Activated T-helper 2 cell treated with anti-CD3 and anti-CD28 coated beads, Interferon-gamma antibody, Interleukin-2, Interleukin-4, amounts not matched to agents 10 μg/mL and 5 μg/mL and 100 μg/mL, durations not matched to agents 14 hours and 24 hours and 36 hours (primary cell): ENCODE data around the gene DLEC1. TPM values are rescaled to one million over a fixed set of nuclear protein-coding genes. Genes with fewer than 3 reads are reported as not detected.

Experiments
- DNase-seq: peaks from one replicate; pipeline ENCODE4 v3.0.0; 2021; ENCODE audit warnings: low spot score
- H3K27ac Mint-ChIP-seq: one replicate; pipeline ENCODE4 v1.8.0; 2021; ENCODE audit warnings: mixed read lengths
- H3K27me3 Mint-ChIP-seq: one replicate; pipeline ENCODE4 v1.8.0; 2021; ENCODE audit warnings: low read depth, mixed read lengths
- H3K36me3 Mint-ChIP-seq: one replicate; pipeline ENCODE4 v1.8.0; 2021; ENCODE audit warnings: low read depth, mixed read lengths
- H3K4me1 Mint-ChIP-seq: one replicate; pipeline ENCODE4 v1.8.0; 2021; ENCODE audit warnings: low read depth, mixed read lengths
- H3K4me3 Mint-ChIP-seq: one replicate; pipeline ENCODE4 v1.8.0; 2021; ENCODE audit warnings: low read depth, mild to moderate bottlenecking, moderate library complexity, mixed read lengths
- H3K9me3 Mint-ChIP-seq: one replicate; pipeline ENCODE4 v1.8.0; 2021; ENCODE audit warnings: mixed read lengths
- intact Hi-C: fragments of 100-400 bp; cut with micrococcal nuclease; formaldehyde crosslinking; loops from one replicate; pipeline ENCODE4 v1.15.1; 2023
- total RNA-seq: library from RNA; stranded (reverse); gene quantifications from 2 replicates; pipeline ENCODE4 v1.2.3, GENCODE V29; 2022

Gene DLEC1
- total RNA-seq, 1 donor from 2014 or later: 0.16 TPM

DNA sequence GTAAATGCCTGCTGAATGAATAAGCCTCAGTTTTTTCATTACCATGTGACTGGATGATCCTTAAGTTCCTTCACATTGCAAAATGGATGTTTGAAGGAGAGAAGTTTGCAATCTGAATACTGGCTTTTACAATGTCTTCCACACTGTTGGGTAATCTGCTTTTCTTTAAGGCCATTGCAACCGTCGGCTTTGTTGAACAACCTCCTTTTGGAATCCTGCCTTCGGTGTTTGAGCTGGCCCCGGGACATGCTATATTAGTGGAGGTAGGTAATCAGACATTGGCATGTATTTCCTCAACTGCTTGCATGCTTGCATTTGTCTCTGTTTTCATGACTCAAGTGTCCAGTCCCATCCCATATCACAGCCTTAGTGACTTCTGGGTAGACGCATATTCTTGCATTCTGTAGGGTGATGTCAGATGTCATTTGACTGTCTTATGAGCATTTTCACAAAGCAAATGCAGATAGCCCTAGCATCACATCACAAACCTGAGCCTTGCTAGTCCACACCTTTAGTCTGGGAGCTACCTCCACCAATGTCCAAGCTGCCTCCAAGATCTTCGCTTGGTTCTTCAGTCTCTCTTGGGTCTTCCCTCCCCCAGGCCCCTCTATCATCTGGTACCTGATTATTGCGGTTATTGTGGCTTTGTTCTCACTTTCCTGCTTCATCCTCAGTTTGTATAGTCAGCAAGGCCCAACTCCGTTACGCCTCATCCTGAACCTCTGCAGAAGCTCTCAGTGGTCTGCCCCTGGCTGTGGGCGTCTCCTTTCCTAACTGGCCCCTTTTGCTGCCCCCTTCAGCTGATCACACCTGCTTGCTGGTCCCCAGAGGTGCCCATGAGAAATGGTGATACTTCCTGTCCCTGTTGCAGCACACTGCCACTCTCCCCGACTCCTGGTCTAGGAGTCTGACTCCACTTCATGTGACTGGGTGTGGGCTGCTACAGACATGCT lies 49.4 kb downstream of the DLEC1 start:
- DNase-seq: no peak
- intact Hi-C loops: no loop called here
- H3K27me3 Mint-ChIP-seq: peaks cover 13% of the 10 kb centered on the region
- no peaks in the 10 kb centered on the region for H3K36me3 Mint-ChIP-seq
- H3K4me3 Mint-ChIP-seq: no peak overlapping the region
- H3K4me1 Mint-ChIP-seq: no peaks in the 10 kb centered on the region
- peaks cover 10% of the 10 kb centered on the region for H3K9me3 Mint-ChIP-seq
- no peak overlapping the region for H3K27ac Mint-ChIP-seq

DNA sequence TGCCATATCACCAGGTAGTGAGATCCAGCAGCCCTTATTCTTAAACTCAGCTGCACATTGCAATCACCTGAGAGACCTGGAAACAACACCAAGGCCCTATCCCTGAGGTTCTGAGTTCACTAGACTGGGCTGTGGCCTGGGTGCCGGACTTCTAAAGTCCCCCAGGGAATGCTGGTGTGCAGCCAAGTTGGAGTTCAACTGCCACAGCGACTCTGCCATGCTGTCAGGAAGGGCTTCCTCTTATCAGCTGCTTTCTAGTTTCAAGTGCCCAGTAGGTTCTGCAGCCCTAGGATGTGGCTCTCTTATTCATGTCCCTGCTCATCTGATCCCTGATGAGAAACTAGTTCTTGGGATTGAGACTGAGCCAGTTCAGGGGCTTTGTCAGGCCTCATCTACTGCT lies 50.2 kb downstream of the DLEC1 start:
- intact Hi-C loops: no loop called here
- Mint-ChIP-seq H3K4me1 (no peaks in the 10 kb centered on the region), H3K27me3 (peaks cover 13% of the 10 kb centered on the region), H3K4me3 (no peak overlapping the region), H3K9me3 (peaks cover 6% of the 10 kb centered on the region), H3K27ac (no peak overlapping the region), H3K36me3 (no peaks in the 10 kb centered on the region)
- no peak for DNase-seq

DNA sequence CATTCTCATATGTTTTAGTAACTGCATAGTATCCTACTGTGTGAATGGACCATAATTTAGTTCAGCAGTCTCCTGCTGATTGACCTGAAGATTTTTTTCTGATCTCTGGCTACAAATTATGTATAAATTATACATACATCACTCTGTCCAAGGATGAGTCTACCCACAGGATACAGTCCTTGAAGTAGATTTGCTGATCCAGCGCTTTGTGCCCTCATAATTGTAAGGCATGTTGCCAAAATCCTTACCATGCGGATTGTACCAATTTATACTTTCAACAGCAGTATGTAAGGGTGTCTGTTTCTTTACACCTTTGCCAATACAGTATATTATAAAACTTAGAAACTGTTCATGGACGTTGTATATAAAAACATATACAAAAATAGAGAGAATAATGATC lies 51.4 kb downstream of the DLEC1 start:
- no peak for DNase-seq
- Mint-ChIP-seq H3K36me3 (no peaks in the 10 kb centered on the region), H3K27me3 (peaks cover 13% of the 10 kb centered on the region), H3K4me1 (no peaks in the 10 kb centered on the region), H3K4me3 (no peak overlapping the region), H3K9me3 (no peaks in the 10 kb centered on the region), H3K27ac (no peak overlapping the region)
- intact Hi-C loops: no loop called here

DNA sequence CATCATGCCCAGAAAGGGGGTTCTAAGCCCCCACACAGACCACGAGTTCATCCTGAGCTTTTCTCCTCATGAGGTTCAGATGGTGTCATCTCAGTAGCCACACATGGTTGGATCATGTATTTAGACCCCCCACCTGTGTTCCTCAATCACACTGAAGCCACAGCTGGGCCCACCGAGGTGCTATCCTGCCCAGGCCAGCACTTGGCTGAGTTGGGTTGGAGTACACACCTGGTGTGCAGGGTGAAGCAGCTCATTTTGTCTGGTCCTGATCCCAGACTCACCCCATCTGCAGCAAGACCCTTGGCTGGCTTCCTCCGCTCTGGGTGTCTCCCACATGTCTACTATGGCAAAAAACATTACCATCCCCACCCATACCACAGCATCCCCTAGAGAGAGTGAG lies 56.0 kb downstream of the DLEC1 start:
- no peak for DNase-seq
- no peaks in the 10 kb centered on the region for H3K36me3 Mint-ChIP-seq

DNA sequence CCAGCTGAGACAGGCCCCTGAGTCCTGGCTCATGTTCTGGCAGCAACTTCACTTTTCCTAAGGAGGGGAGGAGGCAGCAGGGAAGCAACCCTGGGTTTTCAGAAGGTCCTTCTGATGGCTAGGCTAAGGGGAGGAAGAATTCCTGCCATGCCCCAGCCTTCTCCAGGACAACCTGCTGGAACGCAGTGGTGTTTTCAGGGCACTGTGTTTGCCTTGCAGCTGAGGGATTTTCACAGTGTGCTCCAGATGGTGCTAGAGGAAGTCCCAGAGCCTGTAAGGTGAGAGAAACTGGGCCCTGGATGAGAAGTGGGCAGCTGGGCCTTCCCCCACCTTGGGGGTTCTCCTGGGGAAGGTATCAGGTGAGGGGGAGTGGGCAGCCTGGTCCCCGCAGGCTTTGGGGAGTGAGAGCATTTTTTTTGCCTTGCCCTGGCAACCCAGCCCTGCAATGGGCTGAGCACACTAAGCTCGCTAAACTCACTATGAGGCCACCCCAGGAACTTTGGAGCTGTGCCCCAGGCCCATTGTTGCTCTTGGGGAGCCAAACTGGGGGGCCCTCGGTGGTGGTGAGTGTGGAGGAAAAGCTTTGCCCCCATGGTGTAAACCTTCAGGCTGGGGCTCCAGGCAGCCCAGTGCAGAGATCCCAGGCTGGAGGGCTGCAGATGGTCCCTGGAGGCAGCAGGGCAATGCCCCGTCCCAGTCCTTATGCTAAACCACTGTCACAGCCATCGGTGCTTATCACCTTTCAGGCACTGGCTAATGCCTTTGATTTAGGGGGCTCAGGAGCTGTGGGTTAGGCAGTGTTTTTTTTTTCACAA lies 56.9 kb downstream of the DLEC1 start:
- no peaks in the 10 kb centered on the region for H3K9me3 Mint-ChIP-seq
- H3K27me3 Mint-ChIP-seq: peaks cover 12% of the 10 kb centered on the region
- intact Hi-C loops: no loop called here
- H3K36me3 Mint-ChIP-seq: no peaks in the 10 kb centered on the region
- no peak overlapping the region for H3K27ac Mint-ChIP-seq
- DNase-seq: no peak
- H3K4me3 Mint-ChIP-seq: no peak overlapping the region
- no peaks in the 10 kb centered on the region for H3K4me1 Mint-ChIP-seq

More for the DNA sequence above, 56.0 kb downstream of the DLEC1 start:
- H3K9me3 Mint-ChIP-seq: no peaks in the 10 kb centered on the region
- intact Hi-C loops: no loop called here
- H3K4me3 Mint-ChIP-seq: no peak overlapping the region
- H3K27me3 Mint-ChIP-seq: peaks cover 13% of the 10 kb centered on the region
- no peaks in the 10 kb centered on the region for H3K4me1 Mint-ChIP-seq
- no peak overlapping the region for H3K27ac Mint-ChIP-seq

DNA sequence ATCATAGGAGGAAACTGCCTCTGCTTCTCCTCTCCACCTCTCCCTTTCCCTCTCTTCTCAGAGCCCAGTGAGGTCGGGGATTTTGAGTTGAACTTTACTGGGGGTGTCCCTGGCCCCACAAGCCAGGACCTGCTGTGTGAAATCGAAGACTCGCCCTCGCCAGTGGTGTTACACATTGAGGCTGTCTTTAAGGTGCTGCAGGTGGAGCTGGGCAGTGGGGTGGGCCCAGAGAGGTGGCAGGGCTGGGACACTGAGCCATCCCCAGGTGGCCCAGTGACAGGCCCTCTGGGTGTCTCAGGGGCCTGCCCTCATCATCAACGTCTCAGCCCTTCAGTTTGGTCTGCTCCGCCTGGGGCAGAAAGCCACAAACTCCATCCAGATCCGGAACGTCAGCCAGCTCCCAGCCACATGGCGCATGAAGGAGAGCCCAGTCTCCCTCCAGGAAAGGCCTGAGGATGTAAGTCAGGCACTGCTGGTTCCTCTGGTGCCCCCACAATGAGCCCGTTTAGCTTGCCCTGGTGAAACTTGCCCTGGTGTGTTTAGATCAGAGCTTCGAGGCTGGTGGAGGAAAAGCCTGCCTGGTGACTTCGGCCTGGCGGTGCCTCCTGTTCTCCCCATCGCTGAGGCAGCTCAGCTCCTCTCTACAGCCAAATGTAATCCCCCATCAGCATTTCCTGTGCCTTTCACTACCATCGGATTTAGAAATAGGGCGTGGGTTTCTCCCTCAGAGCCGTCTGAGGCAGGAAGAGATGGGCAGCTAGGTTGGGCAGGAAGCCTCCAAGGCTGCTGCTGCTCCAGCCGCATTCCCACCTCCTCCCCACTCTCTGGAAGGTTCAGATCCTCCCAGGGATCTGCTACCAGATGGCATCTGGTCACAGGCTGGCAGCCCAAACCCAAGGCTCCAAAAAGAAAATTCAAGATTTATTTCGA lies 58.7 kb downstream of the DLEC1 start:
- intact Hi-C loops: no loop called here
- Mint-ChIP-seq H3K27me3 (peaks cover 2% of the 10 kb centered on the region), H3K4me3 (no peak overlapping the region), H3K9me3 (no peaks in the 10 kb centered on the region), H3K4me1 (no peaks in the 10 kb centered on the region), H3K27ac (no peak overlapping the region), H3K36me3 (no peaks in the 10 kb centered on the region)
- DNase-seq: no peak

DNA sequence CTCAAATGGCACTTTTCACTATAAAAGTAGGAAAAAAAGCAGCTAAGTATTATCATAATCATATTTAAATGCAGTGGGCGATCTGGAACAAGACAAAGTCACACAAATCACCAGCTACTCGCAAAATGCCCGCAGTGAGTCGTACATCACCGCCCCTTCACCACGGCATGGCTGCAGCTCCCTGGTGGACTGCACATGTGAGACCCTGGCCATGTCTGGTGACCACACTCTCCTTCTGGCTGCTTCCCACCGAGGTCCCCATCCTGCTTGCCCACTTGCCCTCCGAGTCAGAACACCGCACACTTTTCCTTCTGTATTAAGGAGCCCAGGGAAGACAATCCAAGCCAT lies 59.3 kb downstream of the DLEC1 start:
- H3K4me1 Mint-ChIP-seq: no peaks in the 10 kb centered on the region
- intact Hi-C loops: no loop called here
- no peak overlapping the region for H3K27ac Mint-ChIP-seq
- H3K4me3 Mint-ChIP-seq: no peak overlapping the region
- DNase-seq: no peak
- H3K9me3 Mint-ChIP-seq: no peaks in the 10 kb centered on the region
- H3K36me3 Mint-ChIP-seq: no peaks in the 10 kb centered on the region
- H3K27me3 Mint-ChIP-seq: peaks cover 6% of the 10 kb centered on the region

DNA sequence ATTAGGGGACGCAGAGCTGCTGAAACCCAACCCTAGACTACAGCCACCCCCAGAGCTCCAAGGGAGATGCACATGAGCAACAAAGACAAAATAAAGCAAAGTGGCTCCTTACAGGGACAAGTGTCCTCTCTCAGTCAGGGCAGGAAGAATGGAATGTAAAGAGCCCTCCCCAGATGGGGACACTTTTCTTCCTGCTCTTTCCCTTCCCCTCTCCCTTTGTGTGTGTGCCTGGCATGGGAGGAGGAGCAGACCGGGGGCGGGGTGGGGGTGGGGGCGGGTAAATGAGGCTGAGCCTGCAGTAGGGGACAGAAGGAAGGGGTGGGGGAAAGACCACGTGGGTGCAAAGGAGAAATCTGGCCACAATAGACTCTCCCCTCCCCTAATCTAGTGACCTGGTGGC lies 60.5 kb downstream of the DLEC1 start:
- no peaks in the 10 kb centered on the region for H3K9me3 Mint-ChIP-seq
- intact Hi-C loops: no loop called here
- H3K36me3 Mint-ChIP-seq: no peaks in the 10 kb centered on the region
- H3K27me3 Mint-ChIP-seq: peaks cover 9% of the 10 kb centered on the region
- no peak overlapping the region for H3K4me3 Mint-ChIP-seq
- H3K27ac Mint-ChIP-seq: no peak overlapping the region
- DNase-seq: no peak
- no peaks in the 10 kb centered on the region for H3K4me1 Mint-ChIP-seq

DNA sequence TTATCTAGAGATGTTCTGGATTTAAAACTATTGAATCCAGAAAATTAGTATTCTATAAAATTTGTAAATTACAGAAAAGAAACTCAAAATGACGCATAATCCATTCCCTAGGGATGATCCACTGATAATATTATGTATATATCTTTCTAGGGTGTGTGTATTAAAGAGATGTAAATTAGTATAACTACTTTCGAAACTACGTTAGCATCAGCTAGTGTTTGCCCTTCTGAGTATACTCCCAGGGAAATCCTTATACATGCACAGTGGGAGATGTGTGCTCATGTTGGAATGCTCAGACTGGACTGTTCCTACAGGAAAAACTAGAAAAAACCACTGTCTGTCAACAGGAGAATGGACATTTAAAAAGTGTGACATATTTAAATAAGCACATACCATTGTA lies 61.5 kb downstream of the DLEC1 start:
- Mint-ChIP-seq H3K27me3 (peaks cover 13% of the 10 kb centered on the region), H3K36me3 (no peaks in the 10 kb centered on the region), H3K4me3 (no peak overlapping the region), H3K4me1 (no peaks in the 10 kb centered on the region), H3K9me3 (peaks cover 6% of the 10 kb centered on the region), H3K27ac (no peak overlapping the region)
- intact Hi-C loops: no loop called here
- no peak for DNase-seq

DNA sequence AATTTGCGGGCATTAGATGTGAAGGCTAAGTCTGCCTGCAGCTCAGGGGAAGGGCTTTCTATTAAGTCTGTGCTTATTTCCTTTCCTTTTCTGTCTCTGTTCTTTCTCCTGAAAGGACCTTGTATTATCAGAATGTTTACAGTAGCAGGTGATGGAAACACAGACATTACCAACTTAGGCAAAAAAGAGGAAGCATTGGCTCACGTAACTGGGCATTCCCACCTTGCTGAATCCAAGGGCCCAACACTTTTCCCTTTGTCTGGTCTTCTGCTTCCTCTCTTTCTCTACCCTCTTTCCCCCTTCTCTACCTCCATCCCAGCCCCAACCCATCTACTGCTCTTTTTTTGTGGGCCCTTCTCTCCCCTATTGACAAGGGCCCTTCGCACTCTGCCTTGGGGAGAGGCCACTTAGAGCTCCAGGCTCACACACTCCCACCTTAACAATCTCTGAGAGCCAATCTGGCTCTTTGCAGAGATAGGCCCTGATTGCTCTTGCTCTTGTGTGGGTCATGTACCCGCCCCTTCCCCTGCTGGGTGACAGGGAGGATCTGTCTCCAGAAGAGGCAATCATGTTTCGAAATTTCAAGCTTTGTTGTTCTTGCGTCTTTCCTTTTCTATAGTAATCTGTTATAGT lies 62.9 kb downstream of the DLEC1 start:
- H3K9me3 Mint-ChIP-seq: peaks cover 9% of the 10 kb centered on the region
- no peak overlapping the region for H3K4me3 Mint-ChIP-seq
- H3K36me3 Mint-ChIP-seq: peaks cover 3% of the 10 kb centered on the region
- DNase-seq: no peak
- H3K4me1 Mint-ChIP-seq: no peaks in the 10 kb centered on the region
- H3K27me3 Mint-ChIP-seq: peaks cover 19% of the 10 kb centered on the region
- intact Hi-C loops: no loop called here
- H3K27ac Mint-ChIP-seq: no peak overlapping the region

DNA sequence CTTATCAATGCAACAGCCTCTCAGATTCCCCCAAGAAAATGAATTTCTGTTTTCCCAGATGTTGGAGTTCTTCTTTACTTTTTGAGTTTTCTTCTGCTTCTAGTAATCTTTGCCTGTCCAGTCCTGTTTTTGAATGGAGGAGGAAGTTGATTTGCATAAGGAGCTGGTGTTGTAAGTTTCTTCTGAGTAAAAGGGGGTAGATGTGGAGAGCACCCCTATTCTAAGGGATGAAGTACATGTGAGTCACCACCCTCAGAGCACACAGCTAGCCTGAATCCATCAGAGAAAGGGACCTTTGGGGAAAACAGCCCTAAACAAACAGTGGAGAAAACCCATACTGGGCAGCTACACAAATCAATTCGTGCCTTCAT lies 63.4 kb downstream of the DLEC1 start:
- Mint-ChIP-seq H3K4me1 (no peaks in the 10 kb centered on the region), H3K27me3 (peaks cover 19% of the 10 kb centered on the region), H3K9me3 (peaks cover 9% of the 10 kb centered on the region), H3K36me3 (peaks cover 3% of the 10 kb centered on the region), H3K27ac (no peak overlapping the region), H3K4me3 (no peak overlapping the region)
- DNase-seq: no peak
- intact Hi-C loops: no loop called here

DNA sequence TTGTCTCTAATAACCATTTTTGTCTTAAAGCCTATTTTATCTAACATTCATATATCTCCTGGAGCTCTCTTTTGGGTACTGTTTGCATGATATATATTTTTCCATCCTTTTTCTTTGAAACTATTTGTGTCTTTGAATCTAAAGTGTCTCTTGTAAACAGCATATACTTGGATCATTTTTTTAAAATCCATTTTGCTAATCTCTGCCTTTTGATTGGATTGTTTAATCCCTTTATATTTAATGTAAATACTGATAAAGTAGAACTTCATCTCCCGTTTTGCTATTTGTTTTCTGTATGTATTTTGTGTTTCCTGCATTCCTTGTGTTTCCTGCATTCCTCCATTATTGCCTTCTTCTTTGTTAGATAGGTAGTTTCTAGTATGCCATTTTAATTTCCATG lies 66.5 kb downstream of the DLEC1 start:
- H3K27ac Mint-ChIP-seq: no peak overlapping the region
- H3K36me3 Mint-ChIP-seq: peaks cover 3% of the 10 kb centered on the region
- intact Hi-C loops: no loop called here
- peaks cover 19% of the 10 kb centered on the region for H3K27me3 Mint-ChIP-seq
- H3K4me1 Mint-ChIP-seq: no peaks in the 10 kb centered on the region
- H3K4me3 Mint-ChIP-seq: no peak overlapping the region
- DNase-seq: no peak
- peaks cover 9% of the 10 kb centered on the region for H3K9me3 Mint-ChIP-seq
